ENCODE measurements around the gene SLC22A15. TPM values are rescaled to one million over a fixed set of nuclear protein-coding genes. Genes with fewer than 3 reads are reported as not detected.

The SLC22A15 gene
- total RNA-seq, 1 donor from 2014 or later = 4.5 TPM

- no peaks in the 10 kb centered on the region for H3K9me3 Mint-ChIP-seq (ENCODE audit: unreplicated experiment)
- peak overlapping the region; percentile 92 for H3K4me3 Mint-ChIP-seq (ENCODE audit: unreplicated experiment)
- no peaks in the 10 kb centered on the region for H3K36me3 Mint-ChIP-seq (ENCODE audit: unreplicated experiment)
- peak overlapping the region; percentile 89 for H3K27ac Mint-ChIP-seq (ENCODE audit: unreplicated experiment)
- no peak for TF ChIP-seq CTCF (IDR thresholded peaks at IDR 0.05)
- DNase-seq (ENCODE audit: extremely low spot score, unreplicated experiment) = no peak
- H3K4me1 Mint-ChIP-seq (ENCODE audit: unreplicated experiment) = peaks cover 15% of the 10 kb centered on the region
- H3K27me3 Mint-ChIP-seq (ENCODE audit: unreplicated experiment) = peaks cover under 1% of the 10 kb centered on the region
Observed at GRCh38 chr1:115975569-115976061, 698 bp upstream of the SLC22A15 start.

GRCh38 chr1:115976921-115977498, 697 bp downstream of the SLC22A15 start:
- H3K4me3 Mint-ChIP-seq (ENCODE audit: unreplicated experiment) = peak overlapping the region; percentile 79
- no peak for DNase-seq (ENCODE audit: extremely low spot score, unreplicated experiment)
- peak overlapping the region; percentile 73 for H3K27ac Mint-ChIP-seq (ENCODE audit: unreplicated experiment)
- H3K36me3 Mint-ChIP-seq (ENCODE audit: unreplicated experiment) = no peaks in the 10 kb centered on the region
- no peaks in the 10 kb centered on the region for H3K27me3 Mint-ChIP-seq (ENCODE audit: unreplicated experiment)
- peaks cover 15% of the 10 kb centered on the region for H3K4me1 Mint-ChIP-seq (ENCODE audit: unreplicated experiment)
- no peaks in the 10 kb centered on the region for H3K9me3 Mint-ChIP-seq (ENCODE audit: unreplicated experiment)
- TF ChIP-seq CTCF (IDR thresholded peaks at IDR 0.05) = no peak

DNA sequence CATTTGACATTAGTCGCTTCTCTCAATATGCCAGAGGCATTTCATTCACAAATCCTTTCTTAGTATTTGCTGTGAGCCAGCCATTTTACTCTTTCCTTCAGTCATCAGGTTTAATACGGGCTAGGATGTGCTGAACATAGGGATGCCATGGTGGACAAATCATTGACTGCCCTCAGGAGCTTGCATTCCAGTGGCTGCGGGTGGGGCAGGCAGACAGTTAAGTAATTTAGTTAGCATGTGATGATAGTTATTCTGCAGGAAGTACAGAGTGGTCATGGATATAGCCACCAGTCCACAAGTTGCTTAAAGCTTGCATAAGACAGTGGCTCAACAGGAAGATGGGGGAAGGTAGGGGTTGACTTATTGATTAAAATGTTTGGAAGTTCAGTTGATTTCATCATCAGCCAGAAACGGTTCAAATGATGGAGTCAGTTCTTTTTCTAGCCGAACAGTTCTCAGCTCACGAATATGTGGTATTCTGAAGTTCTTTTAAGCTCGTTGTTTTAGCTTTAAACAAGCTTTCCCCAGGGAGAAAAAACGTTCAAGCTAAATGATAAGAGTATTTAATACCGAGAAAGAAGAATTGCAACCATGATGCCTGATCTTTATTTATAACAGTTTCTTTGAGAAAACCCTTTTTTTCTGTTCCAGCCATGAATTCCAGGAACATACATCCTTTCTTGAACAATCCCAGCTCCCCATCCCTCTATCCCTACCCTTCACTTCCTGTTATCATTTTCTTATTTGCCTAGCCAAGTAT, 1.4 kb downstream of the SLC22A15 start:
- Mint-ChIP-seq H3K27ac (ENCODE audit: unreplicated experiment) (peak overlapping the region; percentile 73), H3K36me3 (ENCODE audit: unreplicated experiment) (no peaks in the 10 kb centered on the region), H3K9me3 (ENCODE audit: unreplicated experiment) (no peaks in the 10 kb centered on the region), H3K27me3 (ENCODE audit: unreplicated experiment) (no peaks in the 10 kb centered on the region), H3K4me1 (ENCODE audit: unreplicated experiment) (peaks cover 15% of the 10 kb centered on the region), H3K4me3 (ENCODE audit: unreplicated experiment) (peak overlapping the region; percentile 79)
- no peak for DNase-seq (ENCODE audit: extremely low spot score, unreplicated experiment)
- no peak for TF ChIP-seq CTCF (IDR thresholded peaks at IDR 0.05)

GRCh38 chr1:115978292-115978941, 2.1 kb downstream of the SLC22A15 start:
- no peak for DNase-seq (ENCODE audit: extremely low spot score, unreplicated experiment)
- TF ChIP-seq CTCF (IDR thresholded peaks at IDR 0.05) = no peak
- Mint-ChIP-seq H3K4me3 (ENCODE audit: unreplicated experiment) (no peak overlapping the region), H3K27ac (ENCODE audit: unreplicated experiment) (peak overlapping the region; percentile 21), H3K36me3 (ENCODE audit: unreplicated experiment) (no peaks in the 10 kb centered on the region), H3K27me3 (ENCODE audit: unreplicated experiment) (no peaks in the 10 kb centered on the region), H3K4me1 (ENCODE audit: unreplicated experiment) (peaks cover 15% of the 10 kb centered on the region), H3K9me3 (ENCODE audit: unreplicated experiment) (no peaks in the 10 kb centered on the region)

DNA sequence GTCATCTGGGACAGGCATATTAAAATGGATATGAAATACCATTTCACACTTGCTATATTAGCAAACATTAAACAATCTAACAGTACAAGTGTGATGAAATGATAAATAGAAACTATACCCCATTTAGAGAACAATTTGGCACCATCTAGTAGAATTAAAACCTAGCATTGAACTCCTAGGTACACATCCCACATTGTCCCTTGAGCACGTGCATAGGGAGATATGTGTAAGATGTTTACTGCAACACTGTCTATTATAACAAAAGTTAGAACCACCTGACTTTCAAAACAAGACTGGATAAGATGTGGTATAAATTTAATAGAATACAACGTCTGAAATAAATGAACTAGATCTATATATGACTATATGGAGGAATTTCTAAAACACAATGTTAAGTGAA, 3.8 kb downstream of the SLC22A15 start:
- Mint-ChIP-seq H3K36me3 (ENCODE audit: unreplicated experiment) (no peaks in the 10 kb centered on the region), H3K27ac (ENCODE audit: unreplicated experiment) (no peak overlapping the region), H3K4me1 (ENCODE audit: unreplicated experiment) (peaks cover 15% of the 10 kb centered on the region), H3K27me3 (ENCODE audit: unreplicated experiment) (no peaks in the 10 kb centered on the region), H3K4me3 (ENCODE audit: unreplicated experiment) (no peak overlapping the region), H3K9me3 (ENCODE audit: unreplicated experiment) (no peaks in the 10 kb centered on the region)
- DNase-seq (ENCODE audit: extremely low spot score, unreplicated experiment) = no peak
- TF ChIP-seq CTCF (IDR thresholded peaks at IDR 0.05) = no peak

Measured in osteocyte (in vitro differentiated cells).